H1 (cell line): ENCODE data around the gene GRID2. TPM values are rescaled to one million over a fixed set of nuclear protein-coding genes. Genes with fewer than 3 reads are reported as not detected.

Experiments used
- BRCA1 ChIP-seq: IDR thresholded peaks from 2 replicates; pipeline ENCODE4 v1.6.1; 2012; ENCODE audit warnings: low read depth, low read length, improper control_type of control experiment
- CHD7 ChIP-seq: fragments of 300-600 bp; sonication (generic); IDR thresholded peaks from 2 replicates; pipeline ENCODE4 v1.7.1; 2012; ENCODE audit warnings: low read length, moderate library complexity, mild to moderate bottlenecking, inconsistent platforms; ENCODE audit not compliant: insufficient replicate concordance
- EZH2 ChIP-seq: fragments of 200-600 bp; sonication (generic); IDR thresholded peaks from 2 replicates; pipeline ENCODE4 v1.7.1; 2012; ENCODE audit warnings: low read depth, mild to moderate bottlenecking, moderate library complexity, low read length, inconsistent platforms; ENCODE audit not compliant: severe bottlenecking
- GABPA ChIP-seq: IDR thresholded peaks from 2 replicates; pipeline ENCODE4 v1.6.1; 2011; ENCODE audit warnings: mild to moderate bottlenecking, low read length, moderate library complexity, borderline replicate concordance; ENCODE audit not compliant: insufficient read depth
- JUN ChIP-seq: IDR thresholded peaks from 2 replicates; pipeline ENCODE4 v1.6.1; 2011; ENCODE audit warnings: low read depth, mild to moderate bottlenecking, improper control_type of control experiment, low read length
- NANOG ChIP-seq: IDR thresholded peaks from 2 replicates; pipeline ENCODE4 v1.6.1; 2011; ENCODE audit warnings: low read length, low read depth, mild to moderate bottlenecking, inconsistent platforms; ENCODE audit not compliant: insufficient read depth, poor library complexity, severe bottlenecking
- NRF1 ChIP-seq: IDR thresholded peaks from 2 replicates; pipeline ENCODE4 v1.6.1; 2011; ENCODE audit warnings: mild to moderate bottlenecking, low read depth, low read length, improper control_type of control experiment
- POLR2AphosphoS5 ChIP-seq: IDR thresholded peaks from 2 replicates; pipeline ENCODE4 v1.6.1; 2011; ENCODE audit warnings: low read depth, low read length
- RFX5 ChIP-seq: IDR thresholded peaks from 2 replicates; pipeline ENCODE4 v1.6.1; 2011; ENCODE audit warnings: low read depth, low read length, improper control_type of control experiment, borderline replicate concordance
- SIRT6 ChIP-seq: IDR thresholded peaks from one replicate; pipeline ENCODE4 v1.7.1; 2012; ENCODE audit warnings: low read length, inconsistent platforms
- SRF ChIP-seq: IDR thresholded peaks from 2 replicates; pipeline ENCODE4 v1.6.1; 2011; ENCODE audit warnings: mild to moderate bottlenecking, low read depth, low read length, moderate library complexity
- TCF12 ChIP-seq: IDR thresholded peaks from 2 replicates; pipeline ENCODE4 v1.6.1; 2011; ENCODE audit warnings: low read depth, mild to moderate bottlenecking, low read length
- YY1 ChIP-seq: IDR thresholded peaks from 2 replicates; pipeline ENCODE4 v1.6.1; 2011; ENCODE audit warnings: low read depth, mild to moderate bottlenecking, low read length
- polyA plus RNA-seq, 7 experiments: library from polyadenylated mRNA; depleted of rRNA in 3 of 7; stranded (reverse) in 5 of 7; unstranded in 2 of 7; fragments of >200 nt in 5 of 7; fragments of 200-250 nt in 2 of 7; gene quantifications; 1 replicate in 5 of 7; 2 replicates in 1 of 7; 4 replicates in 1 of 7; pipeline versions ENCODE4 v1.2.1 to v1.2.3, GENCODE V29; 2011 to 2013; ENCODE audit warnings: missing spikeins in 2 of 7, mixed read lengths in 2 of 7
- total RNA-seq: library from RNA; stranded (reverse); fragmentation: NEBNext Ultra II Directional; extraction: Animal tissue kit (Norgen Biotek cat#: 25700); gene quantifications from 2 replicates; pipeline ENCODE4 v1.2.1, GENCODE V29; 2021

GRID2 gene
- total and polyA plus RNA-seq, 2 of the 8 experiments (the other 6 are each of a cell fraction or from before 2014, with no cell fraction given), result 31.1 to 81.9 TPM

GRCh38 chr4:92357966-92358365, 54.2 kb downstream of the GRID2 start (continued):
- TF ChIP-seq CHD7 (no peak), GABPA (no peak), NRF1 (no peak), SIRT6 (no peak), BRCA1 (no peak), EZH2 (no peak), NANOG (no peak), JUN (no peak), YY1 (no peak), POLR2AphosphoS5 (no peak), TCF12 (no peak), SRF (no peak), RFX5 (no peak)
